GM21619 (cell line): ENCODE measurements around the gene NCL.
"Not testable (repeated sequence)": the region's sequence is repeated elsewhere in the genome, so short reads cannot be mapped to it uniquely, and the experiment has no call there.

Source experiments
- ATAC-seq: cut with Tn5 transposase; IDR thresholded peaks from one replicate; pipeline ENCODE4 v1.9.1; 2021; ENCODE audit not compliant: unreplicated experiment

Gene NCL

GRCh38 chr2:231433990-231434389, 30.3 kb downstream of the NCL start:
- ATAC-seq: no peak

DNA sequence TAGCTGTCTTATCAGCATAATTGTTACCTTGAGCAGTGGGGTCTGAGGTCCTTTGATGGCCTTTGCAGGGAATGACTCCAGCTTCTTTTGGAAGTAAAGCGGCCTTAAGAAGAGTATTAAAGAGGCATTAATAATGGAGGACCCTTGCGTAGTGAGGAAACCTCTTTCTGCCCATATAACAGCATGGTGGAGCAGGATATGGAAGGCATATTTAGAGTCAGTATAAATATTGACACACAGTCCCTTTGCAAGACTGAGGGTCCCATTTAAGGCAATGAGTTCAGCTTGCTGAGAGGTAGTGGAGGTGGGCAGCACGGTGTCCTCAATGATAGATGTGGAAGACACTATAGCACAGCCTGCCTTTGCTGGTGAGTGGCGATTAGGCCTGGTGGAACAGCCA, 32.7 kb downstream of the NCL start:
- no peak for ATAC-seq

DNA sequence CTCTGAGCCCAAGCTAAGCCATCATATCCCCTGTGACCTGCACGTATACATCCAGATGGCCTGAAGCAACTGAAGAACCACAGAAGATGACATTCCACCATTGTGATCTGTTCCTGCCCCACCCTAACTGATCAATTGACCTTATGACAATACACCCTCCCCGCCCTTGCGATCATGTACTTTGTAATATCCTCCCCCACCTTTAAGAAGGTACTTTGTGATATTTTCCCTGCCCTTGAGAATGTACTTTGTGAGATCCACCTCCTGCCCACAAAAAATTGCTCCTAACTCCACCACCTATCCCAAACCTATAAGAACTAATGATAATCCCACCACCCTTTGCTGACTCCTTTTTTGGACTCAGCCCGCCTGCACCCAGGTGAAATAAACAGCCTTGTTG, 33.8 kb downstream of the NCL start:
- not testable (repeated sequence) for ATAC-seq

- no peak for ATAC-seq
Observed at GRCh38 chr2:231429901-231430300, 34.4 kb downstream of the NCL start.

- ATAC-seq: no peak
Observed at GRCh38 chr2:231429152-231429551, 35.1 kb downstream of the NCL start.

DNA sequence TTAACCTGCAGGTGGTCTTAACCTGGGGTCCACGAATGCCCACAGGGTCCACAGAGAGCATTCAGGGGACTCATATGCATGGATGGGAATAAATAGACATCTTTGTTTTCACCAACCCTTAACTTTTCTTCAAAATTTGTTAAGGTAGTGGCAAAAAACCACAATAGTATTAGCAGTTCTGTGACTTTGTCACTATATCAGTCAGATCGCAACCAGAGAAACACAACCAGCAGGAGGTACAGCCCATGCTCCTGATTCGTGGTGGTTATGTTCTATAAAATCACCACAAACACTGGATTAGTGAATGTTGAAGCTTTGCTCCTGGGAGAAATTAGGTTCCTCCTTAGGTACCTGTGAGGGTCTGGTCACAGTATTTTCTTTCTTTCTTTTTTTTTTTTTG, 37.2 kb downstream of the NCL start:
- no peak for ATAC-seq

- ATAC-seq: peak; percentile 58
Observed at GRCh38 chr2:231425811-231426703, 38.2 kb downstream of the NCL start.

DNA sequence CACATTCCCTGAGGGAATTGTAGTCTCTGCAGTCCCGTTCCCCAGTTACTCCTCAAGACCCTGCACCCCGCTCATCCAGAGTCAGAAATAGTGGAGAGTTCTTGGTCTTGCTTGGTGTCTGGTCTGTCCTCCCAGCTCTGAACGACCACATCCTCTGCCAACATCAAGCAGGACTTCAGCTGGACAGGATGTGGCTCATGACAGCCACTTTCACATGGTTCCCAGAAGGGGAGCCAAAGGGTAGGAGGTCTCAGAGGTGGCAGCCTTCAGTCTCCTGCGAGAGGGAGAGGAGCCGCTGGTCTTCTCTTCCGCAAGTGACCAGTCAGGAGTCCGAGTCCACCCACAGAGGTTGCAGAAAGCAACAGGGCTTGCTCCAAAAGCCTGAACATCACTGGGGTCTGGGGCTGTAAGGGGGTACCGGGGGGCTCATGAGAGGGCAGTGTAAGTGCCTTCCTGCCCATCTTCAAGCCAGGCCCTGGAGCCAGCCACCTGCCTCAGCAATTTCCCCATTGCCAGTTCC, 38.9 kb downstream of the NCL start:
- no peak for ATAC-seq

DNA sequence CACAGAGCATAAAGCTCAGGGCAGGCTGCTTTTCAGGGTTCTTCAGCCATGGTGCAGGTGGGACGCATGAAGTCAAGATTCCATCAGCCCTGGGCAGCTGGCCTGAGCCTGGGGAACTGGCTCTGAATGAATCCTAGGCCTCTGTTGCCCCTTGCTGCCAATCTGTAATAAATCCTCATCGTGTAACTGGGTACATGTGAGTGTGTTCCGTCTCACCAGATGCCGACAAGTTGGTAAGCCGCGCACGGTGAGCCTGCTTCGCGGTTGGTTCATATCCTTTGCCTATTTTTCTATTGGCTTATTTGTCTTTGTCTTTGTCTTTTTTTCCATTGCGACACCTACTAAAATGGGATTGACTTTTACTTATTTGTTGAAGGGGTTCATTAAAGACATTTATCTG, 41.1 kb downstream of the NCL start:
- ATAC-seq: no peak

DNA sequence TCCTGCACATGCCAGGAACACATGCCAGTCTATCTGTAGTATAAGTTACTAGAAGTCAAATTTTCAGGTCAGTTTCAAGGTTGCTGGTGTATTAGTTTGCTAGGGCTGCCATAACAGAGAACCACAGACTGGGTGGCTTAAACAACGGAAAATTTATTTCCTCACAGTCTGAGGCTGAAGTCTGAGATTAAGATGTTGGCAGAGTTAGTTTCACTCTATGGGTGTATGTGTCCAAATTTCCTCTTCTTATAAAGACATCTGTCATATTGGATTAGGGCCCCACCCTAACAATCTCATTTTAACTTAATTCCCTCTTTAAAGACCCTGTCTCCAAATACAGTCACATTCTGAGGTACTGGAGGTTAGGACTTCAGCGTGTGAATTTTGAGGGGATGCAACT, 42.2 kb downstream of the NCL start:
- no peak for ATAC-seq

DNA sequence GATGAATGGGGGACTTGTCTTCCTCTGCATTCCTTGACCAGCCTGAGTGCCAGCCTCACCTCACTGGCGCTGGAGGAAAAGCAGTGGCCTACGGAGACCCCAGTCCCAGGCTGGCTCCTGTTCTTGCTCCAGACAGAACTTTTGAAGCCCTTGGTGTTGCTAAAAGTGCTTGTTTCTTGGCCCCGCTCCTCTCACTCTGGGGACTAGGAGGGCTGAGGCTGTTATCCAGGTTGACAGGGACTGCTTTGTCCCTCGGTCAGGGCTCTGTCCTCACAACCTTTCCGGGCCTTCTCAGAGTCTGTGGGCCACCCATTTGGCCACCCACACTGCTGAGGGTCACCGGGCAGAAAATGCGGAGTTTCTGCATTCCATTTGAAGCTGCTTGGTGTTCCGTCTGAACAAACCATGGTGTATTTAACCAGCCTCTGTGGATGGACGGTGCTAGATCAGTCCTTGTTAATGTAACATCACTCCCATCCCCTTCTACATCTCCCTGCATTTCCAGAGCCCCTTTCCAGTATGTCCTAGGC, 43.2 kb downstream of the NCL start:
- no peak for ATAC-seq

GRCh38 chr2:231418820-231419640, 45.3 kb downstream of the NCL start:
- no peak for ATAC-seq

DNA sequence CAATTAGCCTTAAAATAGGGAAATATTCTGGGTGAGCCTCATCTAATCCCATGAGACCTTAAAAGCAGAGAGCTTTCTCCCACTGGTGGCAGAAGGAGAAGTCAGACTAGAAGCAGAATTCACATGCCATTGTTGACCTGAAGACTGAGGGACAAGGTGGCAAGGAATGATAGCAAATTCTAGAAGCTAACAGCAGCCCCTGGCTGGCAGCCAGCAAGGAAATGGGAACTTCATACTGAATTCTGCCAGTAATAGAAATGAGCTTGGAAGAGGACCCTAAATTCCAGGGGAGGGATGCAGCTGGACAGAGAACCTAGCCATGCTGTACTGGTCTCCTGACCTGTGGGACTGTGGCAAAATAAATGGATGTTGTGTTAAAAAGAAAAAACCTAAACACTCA, 49.3 kb downstream of the NCL start:
- no peak for ATAC-seq

DNA sequence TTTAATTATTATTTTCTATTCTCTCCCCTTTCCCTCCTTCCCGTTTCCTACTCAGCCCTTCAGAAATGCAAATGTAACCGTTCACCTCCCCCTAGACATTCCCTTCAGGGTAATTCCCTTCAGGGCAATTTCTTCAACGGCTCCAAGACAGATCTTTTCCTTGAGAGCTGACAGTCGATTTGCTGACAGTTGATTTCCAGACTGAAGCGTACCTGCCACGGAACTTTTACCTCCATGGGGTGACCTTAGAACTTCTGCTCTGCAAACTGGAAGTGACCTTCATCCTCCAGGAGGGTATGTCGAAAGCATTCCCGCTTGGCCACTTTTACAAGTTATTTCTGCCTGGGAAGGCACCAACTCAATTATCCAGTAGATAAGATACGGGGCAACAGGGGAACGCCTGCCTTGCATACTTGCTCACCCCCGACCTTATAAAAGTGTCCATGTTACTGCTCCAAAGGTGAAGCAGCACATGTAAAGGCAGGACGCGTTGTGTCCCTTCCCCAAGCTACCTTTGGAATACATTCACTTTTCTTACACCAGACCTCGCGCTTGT, 50.3 kb downstream of the NCL start:
- ATAC-seq: no peak

- no peak for ATAC-seq
Observed at GRCh38 chr2:231413456-231413855, 50.8 kb downstream of the NCL start.

DNA sequence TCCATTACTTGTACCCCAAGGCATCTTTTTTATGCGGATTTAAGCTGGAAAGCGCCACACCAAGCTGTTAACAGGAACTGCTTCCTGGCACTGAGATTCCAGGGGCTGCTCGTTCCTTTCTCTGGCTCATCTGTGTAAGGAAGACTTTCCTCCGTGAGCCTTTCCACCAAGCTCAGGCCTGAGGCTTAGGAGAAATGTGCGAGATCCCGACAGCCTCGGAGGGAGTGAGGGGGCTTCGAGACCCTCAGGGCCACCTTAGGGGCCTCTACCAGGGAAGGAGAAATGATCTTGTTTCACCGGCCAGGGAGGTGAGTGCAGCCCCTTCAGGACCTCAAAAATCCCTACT, 51.7 kb downstream of the NCL start:
- ATAC-seq: no peak

DNA sequence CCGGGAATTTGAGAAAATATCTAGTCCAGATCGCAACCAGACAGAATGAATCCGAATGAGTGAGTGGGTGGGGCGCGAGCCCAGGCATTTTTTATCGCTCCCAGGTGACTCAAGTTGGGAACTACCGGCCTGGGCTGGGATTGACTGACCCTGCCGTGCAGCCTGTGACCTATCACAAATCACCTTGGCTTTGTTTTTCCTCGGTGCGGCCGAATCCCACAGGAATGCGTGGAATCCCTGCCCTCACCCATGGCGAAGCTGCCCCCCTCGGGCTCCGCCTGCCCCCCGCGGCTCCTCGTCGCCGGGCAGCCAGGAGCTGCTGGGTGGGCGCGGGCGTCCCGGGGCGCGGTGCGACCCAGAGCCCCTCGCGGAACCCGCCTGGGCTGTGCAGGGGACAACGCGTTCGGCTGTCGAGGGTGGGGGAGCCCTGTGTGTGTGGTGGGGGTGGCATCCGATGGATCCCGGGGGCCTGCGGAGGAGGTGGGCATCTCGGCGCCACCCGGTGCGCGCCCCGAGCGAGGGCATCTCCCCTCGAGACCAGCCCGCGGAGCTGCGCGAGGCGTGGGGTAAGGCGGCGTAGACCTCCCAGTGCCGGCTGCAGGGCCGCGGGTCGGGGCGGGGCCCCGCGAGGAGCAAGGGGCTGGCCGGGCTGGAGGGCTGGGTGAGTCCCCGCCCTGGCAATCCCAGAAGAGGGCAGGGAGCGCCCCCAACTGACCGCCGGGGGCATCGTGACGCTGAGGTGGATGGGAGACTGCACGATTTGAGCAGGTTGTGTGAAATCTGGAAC, 52.3 kb downstream of the NCL start:
- peak; percentile 96 for ATAC-seq

- ATAC-seq: no peak
Observed at GRCh38 chr2:231411237-231411636, 53.0 kb downstream of the NCL start.

DNA sequence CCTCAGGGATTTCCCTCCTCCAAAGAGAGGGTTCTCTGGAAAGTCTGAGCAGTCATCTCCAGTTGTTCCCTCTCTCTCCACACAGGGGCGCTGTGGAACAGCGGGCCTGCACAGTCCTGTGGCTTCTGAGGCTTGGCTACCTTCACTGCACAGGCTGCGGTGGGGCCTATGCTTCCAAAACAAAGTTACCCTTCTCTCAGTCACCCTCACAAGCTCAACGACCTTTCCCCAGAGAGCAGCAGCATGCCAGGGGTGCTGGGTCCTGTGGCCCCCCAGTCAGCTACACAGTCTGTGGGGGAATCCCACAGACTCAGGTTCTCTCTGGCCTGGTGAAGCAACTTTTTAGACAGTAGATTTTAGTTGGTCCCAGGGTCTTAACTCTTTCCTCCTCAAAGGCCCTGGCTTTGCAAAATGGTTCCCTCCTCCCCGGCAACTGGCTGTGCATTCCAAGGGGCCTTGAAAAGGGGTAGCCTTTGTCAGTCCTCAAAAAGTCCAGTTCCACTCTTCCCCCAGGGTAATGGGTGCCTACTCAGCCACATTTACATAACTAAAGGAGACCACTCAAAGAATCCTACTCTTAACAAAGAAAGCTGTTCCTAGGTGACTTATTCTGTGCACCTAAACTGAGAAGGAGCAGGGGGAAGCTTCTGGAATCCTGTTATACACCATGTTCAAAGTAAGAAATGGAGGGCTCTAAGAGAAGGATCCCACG, 53.8 kb downstream of the NCL start:
- no peak for ATAC-seq

GRCh38 chr2:231409776-231410175, 54.5 kb downstream of the NCL start:
- ATAC-seq: no peak
